ENCODE results near the gene ATE1.

DNA sequence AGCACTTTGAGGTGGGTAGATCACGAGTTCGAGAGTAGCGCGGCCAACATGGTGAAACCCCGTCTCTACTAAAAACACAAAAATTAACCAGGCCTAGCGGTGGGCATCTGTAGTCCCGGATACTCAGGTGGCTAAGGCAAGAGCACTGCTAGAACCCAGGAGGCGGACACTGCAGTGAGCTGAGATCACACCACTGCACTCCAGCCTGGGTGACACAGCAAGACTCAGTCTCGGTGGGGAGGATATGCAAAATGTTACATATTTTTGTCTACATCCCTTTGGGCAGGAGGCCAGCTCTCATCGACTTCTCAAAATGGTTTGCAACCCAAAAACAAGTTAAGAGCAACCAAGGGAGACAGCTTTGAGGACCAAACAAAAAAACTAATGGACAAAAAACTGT lies 8.2 kb downstream of the ATE1 start:
- TF ChIP-seq POLR2AphosphoS5 (IDR thresholded peaks at IDR 0.05): no peak
- TF ChIP-seq, protein P1, sequence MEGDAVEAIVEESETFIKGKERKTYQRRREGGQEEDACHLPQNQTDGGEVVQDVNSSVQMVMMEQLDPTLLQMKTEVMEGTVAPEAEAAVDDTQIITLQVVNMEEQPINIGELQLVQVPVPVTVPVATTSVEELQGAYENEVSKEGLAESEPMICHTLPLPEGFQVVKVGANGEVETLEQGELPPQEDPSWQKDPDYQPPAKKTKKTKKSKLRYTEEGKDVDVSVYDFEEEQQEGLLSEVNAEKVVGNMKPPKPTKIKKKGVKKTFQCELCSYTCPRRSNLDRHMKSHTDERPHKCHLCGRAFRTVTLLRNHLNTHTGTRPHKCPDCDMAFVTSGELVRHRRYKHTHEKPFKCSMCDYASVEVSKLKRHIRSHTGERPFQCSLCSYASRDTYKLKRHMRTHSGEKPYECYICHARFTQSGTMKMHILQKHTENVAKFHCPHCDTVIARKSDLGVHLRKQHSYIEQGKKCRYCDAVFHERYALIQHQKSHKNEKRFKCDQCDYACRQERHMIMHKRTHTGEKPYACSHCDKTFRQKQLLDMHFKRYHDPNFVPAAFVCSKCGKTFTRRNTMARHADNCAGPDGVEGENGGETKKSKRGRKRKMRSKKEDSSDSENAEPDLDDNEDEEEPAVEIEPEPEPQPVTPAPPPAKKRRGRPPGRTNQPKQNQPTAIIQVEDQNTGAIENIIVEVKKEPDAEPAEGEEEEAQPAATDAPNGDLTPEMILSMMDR (IDR thresholded peaks at IDR 0.05): no peak
- no peak for TF ChIP-seq POLR2A (IDR thresholded peaks at IDR 0.05)

All from breast epithelium (tissue), 3 donors.